SW480 (cell line): ENCODE results near the gene FUT2.

Experiments
- DNase-seq: peaks from one replicate; pipeline ENCODE4 v3.0.0-alpha.2; 2016; ENCODE audit warnings: low spot score

Gene FUT2

DNA sequence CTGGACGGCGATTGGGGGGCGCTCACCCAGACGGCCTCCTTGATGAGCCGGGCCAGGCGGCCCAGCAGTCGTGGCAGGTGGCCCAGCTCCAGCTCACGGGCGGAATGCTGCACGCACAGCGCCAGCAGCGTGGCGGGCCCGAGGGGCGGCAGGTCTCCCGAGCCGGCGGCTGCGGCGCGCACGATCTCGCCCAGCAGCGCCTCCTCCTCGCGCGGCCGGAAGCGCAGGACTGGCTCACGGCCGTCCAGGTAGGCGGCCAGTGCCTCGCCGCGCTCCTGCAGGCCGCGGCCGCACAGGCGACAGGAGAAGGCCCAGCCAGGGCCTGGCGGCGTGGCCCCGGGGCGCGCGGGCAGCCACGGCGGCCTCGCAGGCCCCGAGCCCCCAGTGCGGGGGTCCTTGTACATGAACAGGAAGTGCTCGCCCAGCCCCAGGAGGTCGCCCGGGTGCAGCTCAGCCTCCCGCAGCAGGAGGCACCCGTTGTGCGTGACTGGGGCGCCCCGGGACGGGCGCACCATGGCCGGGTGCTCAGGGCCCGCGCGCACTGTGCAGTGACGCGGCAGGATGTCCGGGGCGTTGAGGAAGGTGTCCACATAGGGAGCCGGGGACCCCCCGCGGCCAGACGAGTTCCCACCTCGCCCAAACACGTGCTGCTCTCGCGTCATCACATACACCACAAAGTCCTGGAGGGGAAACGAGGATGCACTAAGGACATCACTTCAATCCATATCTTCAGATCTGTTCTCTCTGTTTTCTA is 33.3 kb downstream of the FUT2 start:
- DNase-seq, result no peak

DNA sequence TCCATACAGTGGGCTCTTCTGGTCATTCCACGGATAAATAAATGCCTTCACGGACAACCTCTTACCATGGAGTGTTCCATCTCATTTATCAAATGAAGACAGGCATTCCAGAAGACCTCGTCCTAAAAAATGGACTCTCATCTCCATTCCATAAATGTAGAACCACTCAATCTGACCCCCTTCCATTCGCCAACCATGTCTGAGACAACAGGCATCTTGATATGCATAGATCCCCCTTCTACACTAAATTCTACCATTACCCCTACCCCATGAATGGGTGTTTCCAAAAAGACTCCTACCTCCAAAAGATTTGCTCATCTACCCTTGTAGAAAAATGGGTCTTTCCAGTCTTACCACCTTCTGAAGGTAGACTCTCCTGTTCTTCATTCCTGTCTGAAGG is 35.7 kb downstream of the FUT2 start:
- no peak for DNase-seq

DNA sequence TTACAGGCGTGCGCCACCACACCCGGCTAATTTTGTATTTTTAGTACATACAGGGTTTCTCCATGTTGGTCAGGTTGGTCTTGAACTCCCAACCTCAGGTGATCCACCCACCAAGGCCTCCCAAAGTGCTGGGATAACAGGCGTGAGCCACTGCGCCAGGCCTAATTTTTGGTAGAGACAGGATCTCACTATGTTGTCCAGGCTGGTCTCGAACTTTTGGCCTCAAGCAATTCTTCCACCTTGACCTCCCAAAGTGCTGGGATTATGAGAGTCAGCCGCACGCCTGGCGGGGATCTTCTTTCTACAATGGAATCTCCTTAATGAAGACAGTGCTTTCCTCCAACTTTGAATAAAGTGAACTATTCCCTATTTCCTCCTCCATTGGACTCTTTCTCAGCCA is 38.9 kb downstream of the FUT2 start:
- no peak for DNase-seq

DNA sequence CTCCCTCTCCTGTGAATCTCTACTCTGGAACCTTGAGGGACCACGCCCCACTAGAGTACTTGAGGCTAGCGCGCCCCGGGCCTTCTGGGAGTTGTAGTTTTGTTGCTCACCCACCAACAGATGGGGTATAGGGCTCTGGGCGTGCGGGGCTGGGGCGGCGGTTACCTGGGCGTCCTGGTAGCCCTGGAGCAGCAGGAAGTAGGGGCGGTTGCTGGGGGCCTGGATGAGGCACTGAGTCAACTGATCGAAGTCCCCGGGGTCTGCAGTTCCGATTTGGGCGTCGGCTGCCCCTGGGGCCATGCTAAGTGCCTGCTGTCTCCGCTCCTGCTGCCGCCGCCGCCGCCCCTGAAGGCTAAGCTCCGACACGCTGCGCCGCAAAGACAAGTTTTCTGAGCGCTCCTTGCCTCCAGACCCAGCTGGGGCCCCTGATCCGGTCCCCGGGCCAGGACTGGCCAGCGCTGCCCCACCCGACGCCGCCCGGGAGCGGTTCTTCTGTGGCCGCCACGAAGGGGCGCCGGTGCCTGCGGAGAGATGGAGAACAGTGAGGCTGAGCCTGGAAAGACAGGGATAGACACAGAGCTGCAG is 39.4 kb downstream of the FUT2 start:
- peak; percentile 44 for DNase-seq

DNA sequence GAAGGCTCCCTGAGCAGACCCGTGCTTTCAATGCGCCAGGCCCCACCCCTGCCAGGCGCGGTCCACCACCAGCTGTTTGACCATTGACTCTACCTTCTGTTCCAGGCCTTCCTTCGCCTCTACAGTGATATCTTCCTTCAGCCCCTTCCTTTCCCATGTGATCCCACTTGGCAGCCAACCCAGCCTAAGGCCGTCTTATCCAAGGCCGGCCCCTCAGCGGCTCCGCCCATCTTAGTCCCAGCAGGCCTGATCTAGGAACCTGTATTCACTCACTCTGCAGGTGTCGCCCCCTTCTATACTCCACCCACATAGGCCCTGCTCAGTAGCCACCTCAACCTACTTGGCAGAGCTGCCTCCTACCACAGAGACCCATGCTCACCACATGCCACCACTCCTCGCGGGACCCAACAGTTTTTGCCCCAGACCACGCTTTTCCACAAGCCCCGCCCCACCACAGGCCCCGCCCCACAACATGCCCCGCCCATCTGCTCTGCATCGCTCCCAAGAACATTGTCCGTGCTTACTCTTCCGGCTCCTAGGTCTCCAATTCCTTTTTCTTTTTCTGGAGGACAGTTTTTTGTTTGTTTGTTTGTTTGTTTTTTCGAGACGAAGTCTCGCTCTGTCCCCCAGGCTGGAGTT is 41.7 kb downstream of the FUT2 start:
- peak; percentile 53 for DNase-seq

DNA sequence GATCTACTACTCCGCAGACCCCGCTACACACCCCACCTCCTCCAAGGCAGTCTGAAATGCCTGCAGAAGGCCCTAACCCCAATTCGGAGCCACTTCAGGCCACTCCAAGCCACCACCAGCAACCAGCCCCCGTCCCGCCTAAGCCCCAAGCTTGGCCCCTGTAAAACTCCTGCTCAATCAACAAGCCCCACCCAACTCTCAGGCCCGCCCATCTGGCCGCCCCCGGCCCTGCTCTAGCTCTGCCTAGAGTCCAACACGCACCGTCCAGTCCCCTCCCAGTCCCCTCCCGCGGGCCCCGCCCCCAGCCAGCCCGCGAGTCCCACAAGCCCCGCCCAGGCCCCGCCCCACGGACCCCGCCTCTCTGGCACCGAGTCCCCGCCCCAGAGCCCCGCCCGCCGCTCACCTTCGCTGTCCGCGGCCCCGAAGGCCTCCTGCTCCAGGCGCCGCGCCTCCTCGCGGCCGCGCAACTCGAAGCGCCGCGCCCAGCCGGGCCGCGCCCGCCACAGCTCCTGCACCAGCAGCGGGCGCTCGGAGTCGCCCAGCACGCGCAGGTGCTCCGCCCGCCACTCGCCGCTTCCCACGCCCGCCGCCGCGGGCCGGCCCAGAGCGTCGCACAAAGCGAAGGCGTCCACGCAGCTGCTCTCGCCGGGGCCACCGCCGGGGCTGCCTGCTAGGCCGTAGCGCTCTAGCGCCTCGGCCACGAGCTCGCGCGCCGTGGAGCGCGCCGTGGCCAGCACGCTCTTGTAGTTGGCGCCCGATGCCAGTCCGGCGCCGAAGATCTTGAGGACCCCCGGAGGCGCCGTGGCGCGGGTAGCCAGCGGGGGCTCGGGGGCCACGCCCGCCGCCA is 43.0 kb downstream of the FUT2 start:
- DNase-seq, result peak; percentile 94

DNA sequence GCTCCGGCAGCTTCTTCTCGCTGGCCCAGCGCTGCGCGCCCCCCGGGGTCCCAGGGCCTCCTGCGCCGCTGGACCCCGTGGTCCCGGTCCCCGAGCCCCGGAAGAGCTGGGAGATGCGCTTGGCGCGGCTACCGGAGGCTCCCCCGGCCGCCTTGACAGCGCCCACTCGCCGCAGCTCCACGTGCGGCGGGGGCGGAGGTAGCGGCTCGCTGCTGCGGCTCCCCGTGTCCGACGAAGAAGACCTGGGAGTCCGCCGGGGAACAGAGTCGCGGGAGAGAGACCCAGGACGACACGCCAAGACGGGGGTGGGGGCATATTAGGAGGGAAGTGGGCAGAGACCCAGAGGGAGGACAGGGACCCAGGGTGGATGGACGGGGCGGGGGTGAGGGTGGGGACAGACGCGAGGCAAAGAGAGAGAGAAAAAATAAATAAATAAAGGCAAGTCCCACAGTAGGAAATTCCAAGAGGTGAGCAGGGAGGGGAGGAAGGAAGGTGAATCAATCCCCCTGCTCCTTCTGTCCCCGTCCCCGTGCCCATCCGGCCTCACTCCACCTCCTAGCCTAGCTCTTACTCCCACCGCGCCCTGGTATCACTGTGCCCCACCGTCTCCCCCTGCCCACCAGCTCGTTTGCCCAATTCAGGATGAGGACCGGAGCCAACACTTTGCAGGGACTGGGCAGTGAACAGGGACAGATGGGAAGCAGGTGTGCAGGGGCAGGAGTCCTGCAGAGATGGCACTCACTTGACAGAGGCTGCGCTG is 43.8 kb downstream of the FUT2 start:
- DNase-seq, result no peak

DNA sequence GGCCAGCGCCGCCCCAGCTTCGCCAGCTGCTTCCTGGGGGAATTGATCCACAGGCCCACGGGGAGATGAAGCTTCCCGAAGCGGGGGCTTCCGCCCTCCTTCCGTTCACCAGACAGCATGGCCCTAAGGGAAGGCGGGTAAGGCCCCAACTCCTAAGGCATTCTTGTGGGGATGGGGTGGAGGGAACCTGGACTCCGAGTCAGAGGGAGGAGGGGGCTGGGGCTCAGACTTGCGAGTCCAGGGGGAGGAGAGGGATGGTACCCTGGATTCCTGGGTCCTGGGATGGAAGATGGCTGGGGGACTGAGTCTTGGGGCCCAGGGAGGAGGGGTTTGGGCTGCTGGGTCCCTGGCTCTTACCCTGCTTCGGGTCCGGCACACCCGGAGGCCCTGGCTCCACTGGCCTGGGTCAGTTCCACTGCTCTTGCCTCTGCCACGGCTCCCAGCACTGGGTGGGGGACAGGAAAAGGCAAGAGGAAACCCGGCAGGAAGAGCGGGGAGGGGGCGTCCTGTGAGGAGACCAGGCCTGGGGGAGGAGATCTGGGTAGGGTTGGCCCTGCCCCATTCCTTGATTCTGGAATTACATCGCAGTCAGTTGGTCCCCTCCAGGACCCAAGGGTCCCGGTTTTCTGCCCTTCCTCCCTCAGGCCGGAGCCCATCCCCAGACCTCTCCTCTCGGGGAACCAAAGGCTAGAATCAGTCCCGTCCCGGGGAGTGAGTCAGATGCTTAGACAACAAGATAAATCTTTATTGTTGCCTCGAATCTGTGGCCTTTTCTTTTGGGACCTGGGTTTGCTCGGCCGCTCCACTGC is 44.6 kb downstream of the FUT2 start, which contains the start of gene RASIP1:
TSS of gene RASIP1 (minus strand) at position 447 of the 809 bp plus-strand sequence. CDS start at position 119, 328 bp downstream.
- no peak for DNase-seq

DNA sequence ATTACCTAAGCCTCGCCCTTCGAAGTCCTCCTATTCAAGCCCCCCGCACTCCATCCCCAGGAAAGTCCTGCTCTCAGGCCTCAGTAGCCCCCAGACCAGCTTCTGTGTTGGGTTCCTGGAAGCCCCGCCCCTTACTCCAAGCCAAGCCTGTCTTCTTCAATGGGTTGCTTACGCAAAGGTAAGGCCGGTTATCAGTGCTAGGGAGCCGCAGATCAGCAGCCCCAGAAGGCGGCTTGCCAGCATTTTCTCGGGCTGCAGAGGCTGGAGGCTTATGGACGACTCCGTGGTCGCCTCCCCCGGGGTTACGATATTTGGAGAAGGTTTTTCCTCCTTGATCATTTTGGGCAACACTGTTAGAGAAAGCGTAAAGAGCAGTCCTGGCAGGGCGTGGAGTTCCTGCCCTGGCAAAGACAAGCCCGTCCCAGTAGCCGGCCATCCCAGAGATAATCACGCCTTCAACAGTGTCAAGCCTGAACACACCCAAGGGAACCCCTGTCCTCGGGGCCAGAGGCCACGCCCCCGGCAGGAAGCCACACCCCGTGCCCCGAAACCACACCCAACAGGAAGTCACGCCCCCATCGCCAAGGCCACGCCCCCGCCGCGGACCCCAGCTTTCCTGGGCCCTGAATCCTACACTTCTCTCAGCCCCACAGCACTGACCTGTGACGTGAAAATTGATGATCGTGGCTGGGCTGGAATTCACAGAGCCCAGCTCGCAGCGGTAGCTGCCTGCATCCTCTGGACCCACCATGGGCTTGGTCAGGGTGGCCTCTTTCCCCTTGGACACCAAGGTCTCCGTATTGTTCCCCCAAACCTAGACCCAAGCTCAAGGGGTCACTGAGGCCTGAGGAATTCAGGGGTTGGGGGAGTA is 45.6 kb downstream of the FUT2 start:
- peak; percentile 64 for DNase-seq

DNA sequence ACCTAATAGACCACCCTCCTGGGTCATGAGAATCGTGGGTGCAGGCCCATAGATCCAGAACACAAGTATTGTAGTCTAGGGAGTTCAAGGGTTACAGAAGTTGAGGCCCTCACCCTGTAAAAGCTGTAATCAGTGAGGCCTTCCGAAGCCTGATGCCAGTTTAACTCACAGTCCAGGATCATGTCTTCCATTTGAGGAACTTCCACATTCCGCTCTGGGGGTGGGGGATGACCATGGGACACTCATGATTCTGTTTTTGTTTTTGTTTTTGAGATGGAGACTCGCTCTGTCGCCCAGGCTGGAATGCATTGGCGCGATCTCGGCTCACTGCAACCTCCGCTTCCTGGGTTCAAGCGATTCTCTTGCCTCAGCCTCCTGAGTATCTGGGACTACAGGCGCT is 46.3 kb downstream of the FUT2 start:
- no peak for DNase-seq

DNA sequence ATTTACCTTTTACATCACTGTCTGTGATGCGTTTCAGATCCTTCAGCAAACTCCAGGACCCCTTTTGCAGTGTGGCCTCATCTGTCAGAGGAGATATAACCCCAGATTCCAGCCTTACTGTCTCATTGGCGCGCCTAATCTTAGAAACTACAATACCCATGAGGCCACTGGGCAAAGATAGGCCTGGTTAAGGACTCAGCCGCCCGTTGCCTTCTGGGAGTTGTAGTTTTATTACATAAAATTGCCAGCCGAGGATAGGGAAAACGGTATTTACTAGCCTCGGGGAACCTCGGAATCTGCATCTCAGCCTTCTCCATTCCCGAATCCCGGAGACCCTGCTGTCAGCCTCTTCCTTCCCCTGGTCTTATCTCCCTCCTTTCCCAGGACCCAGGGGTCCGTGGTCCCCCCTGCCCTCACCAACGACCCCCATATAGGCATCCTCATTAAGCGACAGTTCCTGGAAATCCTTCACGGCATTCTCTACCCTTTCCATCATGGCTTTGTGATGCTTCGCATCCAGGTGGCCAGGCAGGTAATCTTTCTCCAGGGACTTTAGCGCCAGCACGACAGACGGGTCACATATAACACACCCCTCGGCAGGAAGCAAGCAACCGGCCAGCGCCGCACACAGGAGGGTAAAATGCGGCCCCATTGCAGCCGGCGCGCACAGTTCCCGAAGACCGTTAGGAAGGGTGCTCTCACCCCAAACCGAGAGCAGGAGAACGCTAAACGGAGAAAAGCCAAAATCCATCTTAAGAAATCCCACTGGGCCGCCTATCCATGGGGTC is 49.6 kb downstream of the FUT2 start:
- DNase-seq, result peak; percentile 62

DNA sequence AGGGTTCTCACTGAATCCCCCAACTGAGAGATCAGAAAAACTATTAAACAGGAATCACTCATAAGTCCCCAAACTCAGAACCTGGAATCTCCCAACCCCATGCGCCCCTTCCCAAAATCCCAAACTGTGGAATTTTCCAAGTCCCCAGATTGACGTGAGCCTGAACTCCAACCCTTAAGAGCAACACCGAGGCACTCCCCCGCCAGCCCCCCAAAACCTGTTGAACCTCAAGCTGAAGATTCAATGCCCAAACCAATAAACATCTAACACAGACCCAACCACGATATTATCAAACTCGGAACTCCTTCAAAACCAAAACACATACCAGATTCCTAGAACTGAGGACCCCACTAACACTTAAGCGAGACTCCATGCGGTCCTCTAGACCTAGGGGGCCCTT is 50.3 kb downstream of the FUT2 start:
- DNase-seq, result no peak

DNA sequence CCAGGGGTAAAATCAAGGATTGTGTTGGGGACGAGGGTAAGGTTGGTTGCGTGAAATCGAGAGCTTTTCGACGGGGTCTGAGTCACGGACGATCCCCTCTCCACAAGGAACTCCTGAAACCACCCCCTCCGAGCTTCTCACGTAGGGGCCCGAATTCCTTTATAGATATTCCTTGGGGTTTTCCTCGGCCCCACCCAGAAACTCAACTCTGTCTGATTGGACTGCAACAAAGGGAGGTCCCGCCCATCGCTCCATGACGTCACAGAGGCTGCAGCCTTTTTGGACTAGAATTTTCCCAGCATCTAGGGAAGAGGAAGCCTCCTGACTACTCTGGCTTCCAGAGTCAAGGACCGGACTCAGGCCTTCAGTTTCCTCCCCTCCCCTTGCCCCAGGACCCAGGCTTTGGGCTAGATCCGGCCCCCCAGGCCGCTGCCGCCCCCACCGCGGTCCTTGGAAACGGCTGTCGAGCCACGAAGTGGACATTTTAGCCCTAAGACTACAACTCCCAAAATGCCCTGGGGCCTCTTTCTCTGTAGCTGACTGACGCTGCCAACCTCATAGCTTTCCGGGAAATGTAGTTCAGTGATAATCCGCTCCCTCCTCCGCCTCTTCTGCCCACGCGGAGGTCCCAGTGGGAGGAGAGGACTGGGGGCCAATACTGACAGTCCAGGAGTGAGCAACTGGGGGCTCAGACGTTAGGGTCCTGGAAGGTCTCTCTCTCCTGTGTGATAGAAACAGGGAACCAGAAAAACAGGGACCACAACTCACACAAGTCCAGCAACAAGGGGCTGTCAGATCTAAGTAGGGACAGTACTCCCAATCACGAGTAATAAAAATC is 51.2 kb downstream of the FUT2 start, which contains the start of gene IZUMO1:
TSS of gene IZUMO1 (minus strand) at position 172 of the 838 bp plus-strand sequence. CDS start 1,050 bp downstream, outside the sequence.
- no peak for DNase-seq

DNA sequence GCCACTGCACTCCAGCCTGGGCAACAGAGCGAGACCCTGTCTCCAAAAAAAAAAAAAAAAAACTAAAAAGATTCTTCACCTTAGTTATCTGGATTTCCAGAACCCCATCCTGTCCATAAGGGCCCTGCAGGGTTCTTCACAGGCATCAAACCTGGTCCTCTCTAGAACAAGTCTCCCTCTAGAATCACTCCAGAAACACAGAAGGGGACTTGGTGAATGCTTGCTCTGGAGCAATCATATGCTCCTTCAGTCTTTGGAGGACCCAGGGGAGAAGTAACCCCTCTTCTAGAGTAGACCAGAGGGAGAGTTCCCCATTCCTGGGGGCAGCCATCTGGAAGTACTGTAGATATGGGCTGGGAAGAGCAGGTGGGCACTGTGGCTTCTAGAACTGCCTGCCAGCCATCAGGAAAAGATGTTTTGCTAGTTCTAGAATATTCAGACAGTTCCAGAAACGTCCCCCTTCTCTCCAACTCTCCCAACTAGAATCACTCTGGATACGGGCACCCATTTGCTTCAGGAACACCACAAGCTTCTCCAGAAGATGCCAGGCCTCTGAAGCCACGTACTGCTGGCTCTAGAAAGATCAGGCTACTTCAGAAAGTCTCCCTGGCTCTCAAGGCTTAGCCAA is 53.9 kb downstream of the FUT2 start:
- DNase-seq, result no peak

DNA sequence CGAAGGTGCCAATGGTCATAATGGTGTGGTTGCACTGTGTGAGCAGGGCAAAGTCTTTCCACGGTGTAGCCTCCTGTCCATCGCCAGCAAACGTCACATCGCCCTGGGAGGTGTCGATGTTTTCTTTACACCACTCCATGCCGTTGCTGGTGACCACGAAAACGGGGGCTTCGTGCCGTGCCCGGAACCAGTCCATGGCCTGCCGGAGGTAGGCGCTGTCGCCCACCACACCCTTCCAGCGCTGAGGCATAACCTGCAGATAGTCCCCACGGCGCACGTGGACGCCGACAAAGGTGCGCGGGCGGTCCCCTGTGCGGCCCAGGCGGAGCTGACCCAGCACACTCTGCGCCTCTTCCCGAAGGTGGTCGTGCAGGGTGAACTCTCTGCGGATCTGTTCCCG is 54.6 kb downstream of the FUT2 start:
- DNase-seq, result no peak

DNA sequence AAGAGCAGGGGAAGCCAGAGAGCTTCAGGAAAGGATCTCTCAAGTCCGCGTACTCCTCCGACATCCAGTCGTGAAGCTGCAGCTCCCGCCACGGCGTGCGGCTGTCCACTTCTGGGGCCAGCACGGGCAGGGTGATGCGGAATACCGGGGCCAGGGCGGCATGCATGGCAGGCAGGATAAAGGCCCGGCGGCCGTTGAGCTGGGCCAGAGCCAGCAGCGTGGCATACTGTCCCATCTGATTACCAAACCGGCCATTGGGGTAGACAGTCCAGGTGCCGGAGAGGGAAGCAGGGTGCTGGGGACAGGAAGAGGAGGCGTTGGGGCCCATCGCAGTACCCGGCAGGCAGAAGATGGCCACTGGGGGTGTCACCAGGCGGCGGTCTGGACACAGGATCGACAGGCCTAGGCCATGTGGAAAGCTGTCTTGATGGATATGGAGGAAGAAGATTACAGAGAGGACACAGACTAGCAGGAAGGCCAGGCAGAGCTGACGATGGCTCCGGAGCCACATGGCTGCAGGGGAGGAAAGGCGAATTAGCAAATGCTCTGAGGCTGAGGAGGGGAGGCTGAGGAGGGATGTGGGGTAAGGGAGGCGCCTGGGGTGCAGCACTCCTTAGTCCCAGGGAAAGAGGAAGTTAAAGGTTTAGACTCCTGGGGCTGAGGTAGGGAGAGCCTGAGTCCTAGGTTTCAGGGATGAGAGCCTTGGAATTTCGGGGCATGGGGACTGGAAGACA is 55.2 kb downstream of the FUT2 start:
- DNase-seq, result no peak
